ENCODE results near the gene AIPL1.

The AIPL1 gene

DNA sequence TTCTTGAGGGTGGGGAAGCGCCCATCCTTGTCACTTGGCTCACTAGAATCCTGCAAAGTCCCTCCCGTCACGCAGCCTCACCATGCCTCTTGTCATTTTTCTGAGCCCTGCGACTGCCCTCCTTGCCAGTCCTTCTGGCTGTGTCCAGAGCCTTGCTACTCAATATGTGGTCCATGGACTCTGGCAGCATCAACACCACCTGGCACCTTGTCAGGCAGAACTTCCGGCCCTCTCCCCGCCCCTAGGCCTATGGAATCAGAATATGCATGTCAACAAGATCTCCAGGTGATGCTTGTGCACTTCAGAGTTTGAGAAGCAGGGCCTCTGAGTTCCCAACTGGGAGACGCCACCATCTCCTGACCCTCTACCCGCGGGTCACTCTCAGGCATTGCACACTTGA is 21.4 kb upstream of the AIPL1 start:
- TF ChIP-seq, protein P1, sequence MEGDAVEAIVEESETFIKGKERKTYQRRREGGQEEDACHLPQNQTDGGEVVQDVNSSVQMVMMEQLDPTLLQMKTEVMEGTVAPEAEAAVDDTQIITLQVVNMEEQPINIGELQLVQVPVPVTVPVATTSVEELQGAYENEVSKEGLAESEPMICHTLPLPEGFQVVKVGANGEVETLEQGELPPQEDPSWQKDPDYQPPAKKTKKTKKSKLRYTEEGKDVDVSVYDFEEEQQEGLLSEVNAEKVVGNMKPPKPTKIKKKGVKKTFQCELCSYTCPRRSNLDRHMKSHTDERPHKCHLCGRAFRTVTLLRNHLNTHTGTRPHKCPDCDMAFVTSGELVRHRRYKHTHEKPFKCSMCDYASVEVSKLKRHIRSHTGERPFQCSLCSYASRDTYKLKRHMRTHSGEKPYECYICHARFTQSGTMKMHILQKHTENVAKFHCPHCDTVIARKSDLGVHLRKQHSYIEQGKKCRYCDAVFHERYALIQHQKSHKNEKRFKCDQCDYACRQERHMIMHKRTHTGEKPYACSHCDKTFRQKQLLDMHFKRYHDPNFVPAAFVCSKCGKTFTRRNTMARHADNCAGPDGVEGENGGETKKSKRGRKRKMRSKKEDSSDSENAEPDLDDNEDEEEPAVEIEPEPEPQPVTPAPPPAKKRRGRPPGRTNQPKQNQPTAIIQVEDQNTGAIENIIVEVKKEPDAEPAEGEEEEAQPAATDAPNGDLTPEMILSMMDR (IDR thresholded peaks at IDR 0.05; ENCODE audit: low read depth, low read length, missing control alignments), result no peak
- no peak for DNase-seq (ENCODE audit: low read depth)
- H3K4me3 ChIP-seq (ENCODE audit: low read depth, low read length), result no peak overlapping the region
- in situ Hi-C loops (cut with HindIII; ENCODE audit: low sequenced_read_pairs), result no loop called here

DNA sequence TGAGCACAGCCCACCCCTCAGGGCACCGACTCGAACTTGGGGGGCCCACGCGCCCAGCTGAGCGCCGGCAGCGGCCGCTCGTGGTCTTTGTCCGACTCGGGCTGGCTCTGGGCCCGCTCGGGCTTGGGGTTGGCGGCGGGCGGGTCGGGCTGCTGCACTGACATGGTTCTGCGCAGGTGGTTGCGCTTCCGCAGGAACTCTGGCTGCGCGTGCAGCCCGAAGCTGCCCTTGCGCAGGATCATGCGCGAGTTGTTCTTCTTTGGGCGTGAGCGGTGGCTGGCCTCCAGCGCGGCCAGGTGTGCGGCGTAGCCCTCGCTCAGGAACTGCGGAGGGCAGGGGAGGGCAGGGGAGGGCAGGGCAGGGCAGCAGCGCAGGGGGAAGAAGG is 20.4 kb upstream of the AIPL1 start:
- no peak for DNase-seq (ENCODE audit: low read depth)
- in situ Hi-C loops (cut with HindIII; ENCODE audit: low sequenced_read_pairs), result no loop called here

DNA sequence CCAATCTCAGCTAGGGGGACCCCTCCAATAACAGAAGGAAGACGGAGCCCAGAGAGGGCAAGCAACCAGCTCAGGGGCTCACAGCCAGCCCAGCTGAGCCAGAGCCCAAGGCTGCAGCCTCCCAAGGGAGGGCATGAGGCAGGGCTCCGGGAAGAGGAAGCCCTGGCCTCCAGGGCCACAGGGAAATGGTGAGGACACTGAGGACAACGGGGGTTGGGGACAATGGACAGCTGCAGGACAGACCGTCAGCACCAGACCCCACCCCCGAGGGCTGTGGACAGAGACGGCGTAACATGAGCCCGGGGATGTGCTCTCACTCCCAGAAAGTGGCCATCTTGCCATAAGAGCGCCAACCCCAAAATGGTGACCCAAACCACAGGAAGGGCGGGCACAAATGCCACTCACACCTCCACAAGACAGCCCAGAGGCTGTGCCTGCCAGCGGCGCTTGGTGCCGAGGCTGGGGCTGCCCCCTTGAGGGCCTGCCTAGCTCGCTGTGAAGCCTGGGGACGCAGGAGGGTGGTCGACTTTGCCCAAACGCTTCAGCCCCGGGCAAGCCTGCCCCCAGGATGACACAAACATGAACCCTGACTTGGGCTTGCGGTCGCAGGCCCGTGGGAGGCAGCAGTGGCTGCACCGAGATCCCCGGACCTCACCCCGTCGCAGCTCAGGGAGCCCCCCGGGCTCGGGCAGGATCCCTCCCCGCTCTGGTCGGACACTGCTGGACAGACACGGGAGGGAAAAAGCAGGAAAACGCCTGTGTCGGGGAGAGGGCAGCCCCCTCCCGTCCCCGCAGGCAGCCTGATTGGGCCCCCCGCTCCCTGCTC is 19.8 kb upstream of the AIPL1 start:
- DNase-seq (ENCODE audit: low read depth), result no peak
- TF ChIP-seq, protein P1 (IDR thresholded peaks at IDR 0.05; ENCODE audit: low read depth, low read length, missing control alignments), result no peak
- in situ Hi-C loops (cut with HindIII; ENCODE audit: low sequenced_read_pairs), result no loop called here
- peak overlapping the region; percentile 23 for H3K4me3 ChIP-seq (ENCODE audit: low read depth, low read length)

More for the DNA sequence above, 20.4 kb upstream of the AIPL1 start:
- TF ChIP-seq, protein P1 (IDR thresholded peaks at IDR 0.05; ENCODE audit: low read depth, low read length, missing control alignments), result no peak
- peak overlapping the region; percentile 23 for H3K4me3 ChIP-seq (ENCODE audit: low read depth, low read length)

DNA sequence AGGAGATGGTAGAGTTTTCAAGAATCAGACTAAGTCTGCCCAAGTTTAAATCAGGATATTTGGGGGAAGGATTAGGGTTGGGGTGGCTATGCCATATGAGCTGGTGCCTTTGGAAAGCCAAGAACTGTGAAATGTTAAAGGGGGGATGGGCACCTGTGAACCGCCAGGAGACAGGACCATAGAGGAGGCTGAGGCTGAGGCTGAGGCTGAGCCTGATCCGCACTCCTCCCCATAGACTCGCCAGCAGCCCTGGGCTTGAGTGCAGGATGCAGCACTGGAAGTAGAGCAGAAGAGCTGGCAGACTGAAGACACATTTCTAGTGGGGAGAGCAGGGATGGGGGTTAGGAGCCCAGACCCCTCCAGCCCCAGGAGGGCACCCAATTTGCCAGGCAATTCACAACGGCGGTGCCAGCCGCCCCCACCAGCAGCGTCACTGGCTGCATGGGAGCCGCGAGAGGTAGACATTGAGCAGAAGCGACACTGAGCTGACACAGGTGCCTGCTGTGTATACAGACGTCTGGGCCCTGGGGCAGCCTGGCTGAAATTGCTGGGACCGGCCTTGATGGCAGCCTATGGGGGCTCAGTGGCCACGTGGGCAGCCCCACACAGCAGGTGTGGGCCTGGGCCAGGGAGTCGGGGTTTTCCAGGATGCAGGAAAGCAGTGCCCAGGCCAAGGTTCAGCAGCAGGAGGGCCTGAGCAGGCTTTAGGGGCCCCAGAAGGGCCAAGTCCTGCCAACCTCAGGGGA is 18.5 kb upstream of the AIPL1 start:
- no peak for DNase-seq (ENCODE audit: low read depth)
- H3K4me3 ChIP-seq (ENCODE audit: low read depth, low read length), result no peak overlapping the region
- TF ChIP-seq, protein P1 (IDR thresholded peaks at IDR 0.05; ENCODE audit: low read depth, low read length, missing control alignments), result no peak
- in situ Hi-C loops (cut with HindIII; ENCODE audit: low sequenced_read_pairs), result no loop called here

DNA sequence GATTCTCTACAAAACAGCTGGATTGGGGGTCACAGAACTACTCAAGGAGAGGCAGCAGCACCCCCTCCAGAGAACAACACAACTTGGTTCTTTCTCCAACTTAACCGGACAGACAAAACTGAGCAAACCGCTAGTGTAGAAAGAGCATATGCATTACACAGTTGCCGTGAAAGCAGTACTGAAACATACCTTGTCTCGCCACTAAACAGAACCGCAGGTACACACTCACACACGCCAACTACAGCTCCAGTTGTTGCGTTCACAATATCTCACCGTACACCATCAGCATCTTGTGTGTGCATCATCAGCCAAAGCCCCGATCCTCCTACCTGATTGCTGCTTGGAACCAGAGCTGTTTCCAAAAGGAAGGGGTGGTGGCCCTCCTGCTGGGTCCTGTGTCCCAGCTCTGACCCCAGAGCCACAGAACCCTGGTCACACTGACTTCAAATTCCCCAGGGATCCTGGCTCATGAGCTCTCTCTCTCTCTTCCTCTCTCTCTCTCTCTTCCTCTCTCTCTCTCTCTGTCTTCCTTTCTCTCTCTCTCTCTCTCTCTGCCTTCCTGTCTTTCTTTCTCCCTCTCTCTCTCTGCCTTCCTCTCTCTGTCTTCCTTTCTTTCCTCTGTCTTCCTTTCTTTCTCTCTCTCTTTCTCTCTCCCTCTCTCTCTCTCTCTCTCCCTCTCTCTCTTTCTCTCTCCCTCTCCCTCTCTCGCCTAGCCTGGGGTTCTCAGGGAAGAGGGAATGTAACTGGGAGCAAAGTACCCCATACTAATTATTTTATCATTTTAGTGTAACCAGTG is 17.7 kb upstream of the AIPL1 start:
- DNase-seq (ENCODE audit: low read depth), result no peak
- no peak overlapping the region for H3K4me3 ChIP-seq (ENCODE audit: low read depth, low read length)
- in situ Hi-C loops (cut with HindIII; ENCODE audit: low sequenced_read_pairs), result no loop called here
- TF ChIP-seq, protein P1 (IDR thresholded peaks at IDR 0.05; ENCODE audit: low read depth, low read length, missing control alignments), result no peak
